HL-60 (cell line): ENCODE measurements around the gene FAM184B.

Source experiments
- DNase-seq, 2 experiments: peaks; one replicate each; pipeline ENCODE4 v3.0.0-alpha.2; 2010 to 2020; ENCODE audit warnings: low read depth in 1 of 2, low spot score in 1 of 2
- H3K27ac ChIP-seq: fragments of 250-450 bp; sonication (Bioruptor Pico); replicated peaks from 2 replicates; pipeline ENCODE4 v1.5.1; 2020; ENCODE audit warnings: mild to moderate bottlenecking, moderate library complexity
- H3K27me3 ChIP-seq: fragments of 250-450 bp; sonication (Bioruptor Pico); 2 replicates; pipeline ENCODE4 v1.5.1; 2021; ENCODE audit warnings: mild to moderate bottlenecking, moderate library complexity; ENCODE audit not compliant: insufficient read depth, poor library complexity, severe bottlenecking
- H3K4me3 ChIP-seq: replicated peaks from 2 replicates; pipeline ENCODE4 v1.5.1; 2011; ENCODE audit warnings: mild to moderate bottlenecking, control low read depth, low read length; ENCODE audit not compliant: insufficient read depth
- GABPA ChIP-seq: IDR thresholded peaks from 2 replicates; pipeline ENCODE4 v1.6.1; 2012; ENCODE audit warnings: low read depth
- POLR2AphosphoS5 ChIP-seq: IDR thresholded peaks from 2 replicates; pipeline ENCODE4 v1.6.1; 2012; ENCODE audit warnings: low read depth
- SPI1 ChIP-seq: IDR thresholded peaks from 2 replicates; pipeline ENCODE4 v1.6.1; 2012; ENCODE audit warnings: low read depth, mild to moderate bottlenecking, borderline replicate concordance
- TF ChIP-seq, protein P1 (sequence below): IDR thresholded peaks from 2 replicates; pipeline ENCODE4 v1.6.1; 2012; ENCODE audit warnings: low read depth; ENCODE audit not compliant: insufficient replicate concordance
- TF ChIP-seq, protein P2 (sequence below): IDR thresholded peaks from one replicate; pipeline ENCODE4 v1.5.1; 2011; ENCODE audit warnings: low read length, control low read depth, inconsistent platforms; ENCODE audit not compliant: insufficient read depth

Gene FAM184B

DNA sequence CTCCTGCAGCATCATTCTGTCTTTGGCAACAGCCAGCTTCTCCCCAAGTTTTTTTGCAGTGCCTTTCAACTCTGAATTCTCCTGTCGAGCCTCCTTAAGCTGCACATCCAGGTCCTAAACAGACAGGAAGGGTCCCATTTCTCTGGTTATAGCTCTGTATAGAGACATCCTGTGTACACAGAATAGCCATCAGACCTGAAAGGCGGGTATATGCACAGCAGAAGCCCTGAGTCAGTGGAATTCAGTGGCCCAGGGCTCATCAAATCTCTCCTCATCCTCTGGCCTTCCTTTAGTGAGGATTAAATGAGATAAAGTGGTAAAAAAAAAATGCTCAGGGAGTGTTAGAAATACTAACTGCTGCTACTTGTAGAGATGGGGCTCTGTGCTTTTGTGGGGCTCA, 73.8 kb downstream of the FAM184B start:
- TF ChIP-seq, protein P1, sequence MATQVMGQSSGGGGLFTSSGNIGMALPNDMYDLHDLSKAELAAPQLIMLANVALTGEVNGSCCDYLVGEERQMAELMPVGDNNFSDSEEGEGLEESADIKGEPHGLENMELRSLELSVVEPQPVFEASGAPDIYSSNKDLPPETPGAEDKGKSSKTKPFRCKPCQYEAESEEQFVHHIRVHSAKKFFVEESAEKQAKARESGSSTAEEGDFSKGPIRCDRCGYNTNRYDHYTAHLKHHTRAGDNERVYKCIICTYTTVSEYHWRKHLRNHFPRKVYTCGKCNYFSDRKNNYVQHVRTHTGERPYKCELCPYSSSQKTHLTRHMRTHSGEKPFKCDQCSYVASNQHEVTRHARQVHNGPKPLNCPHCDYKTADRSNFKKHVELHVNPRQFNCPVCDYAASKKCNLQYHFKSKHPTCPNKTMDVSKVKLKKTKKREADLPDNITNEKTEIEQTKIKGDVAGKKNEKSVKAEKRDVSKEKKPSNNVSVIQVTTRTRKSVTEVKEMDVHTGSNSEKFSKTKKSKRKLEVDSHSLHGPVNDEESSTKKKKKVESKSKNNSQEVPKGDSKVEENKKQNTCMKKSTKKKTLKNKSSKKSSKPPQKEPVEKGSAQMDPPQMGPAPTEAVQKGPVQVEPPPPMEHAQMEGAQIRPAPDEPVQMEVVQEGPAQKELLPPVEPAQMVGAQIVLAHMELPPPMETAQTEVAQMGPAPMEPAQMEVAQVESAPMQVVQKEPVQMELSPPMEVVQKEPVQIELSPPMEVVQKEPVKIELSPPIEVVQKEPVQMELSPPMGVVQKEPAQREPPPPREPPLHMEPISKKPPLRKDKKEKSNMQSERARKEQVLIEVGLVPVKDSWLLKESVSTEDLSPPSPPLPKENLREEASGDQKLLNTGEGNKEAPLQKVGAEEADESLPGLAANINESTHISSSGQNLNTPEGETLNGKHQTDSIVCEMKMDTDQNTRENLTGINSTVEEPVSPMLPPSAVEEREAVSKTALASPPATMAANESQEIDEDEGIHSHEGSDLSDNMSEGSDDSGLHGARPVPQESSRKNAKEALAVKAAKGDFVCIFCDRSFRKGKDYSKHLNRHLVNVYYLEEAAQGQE: no peak
- TF ChIP-seq SPI1 (no peak), POLR2AphosphoS5 (no peak), GABPA (no peak)
- TF ChIP-seq, protein P2, sequence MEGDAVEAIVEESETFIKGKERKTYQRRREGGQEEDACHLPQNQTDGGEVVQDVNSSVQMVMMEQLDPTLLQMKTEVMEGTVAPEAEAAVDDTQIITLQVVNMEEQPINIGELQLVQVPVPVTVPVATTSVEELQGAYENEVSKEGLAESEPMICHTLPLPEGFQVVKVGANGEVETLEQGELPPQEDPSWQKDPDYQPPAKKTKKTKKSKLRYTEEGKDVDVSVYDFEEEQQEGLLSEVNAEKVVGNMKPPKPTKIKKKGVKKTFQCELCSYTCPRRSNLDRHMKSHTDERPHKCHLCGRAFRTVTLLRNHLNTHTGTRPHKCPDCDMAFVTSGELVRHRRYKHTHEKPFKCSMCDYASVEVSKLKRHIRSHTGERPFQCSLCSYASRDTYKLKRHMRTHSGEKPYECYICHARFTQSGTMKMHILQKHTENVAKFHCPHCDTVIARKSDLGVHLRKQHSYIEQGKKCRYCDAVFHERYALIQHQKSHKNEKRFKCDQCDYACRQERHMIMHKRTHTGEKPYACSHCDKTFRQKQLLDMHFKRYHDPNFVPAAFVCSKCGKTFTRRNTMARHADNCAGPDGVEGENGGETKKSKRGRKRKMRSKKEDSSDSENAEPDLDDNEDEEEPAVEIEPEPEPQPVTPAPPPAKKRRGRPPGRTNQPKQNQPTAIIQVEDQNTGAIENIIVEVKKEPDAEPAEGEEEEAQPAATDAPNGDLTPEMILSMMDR: no peak
- no peaks in the 10 kb centered on the region for H3K27me3 ChIP-seq
- no peak overlapping the region for H3K27ac ChIP-seq
- no peak overlapping the region for H3K4me3 ChIP-seq
- DNase-seq: no peak

DNA sequence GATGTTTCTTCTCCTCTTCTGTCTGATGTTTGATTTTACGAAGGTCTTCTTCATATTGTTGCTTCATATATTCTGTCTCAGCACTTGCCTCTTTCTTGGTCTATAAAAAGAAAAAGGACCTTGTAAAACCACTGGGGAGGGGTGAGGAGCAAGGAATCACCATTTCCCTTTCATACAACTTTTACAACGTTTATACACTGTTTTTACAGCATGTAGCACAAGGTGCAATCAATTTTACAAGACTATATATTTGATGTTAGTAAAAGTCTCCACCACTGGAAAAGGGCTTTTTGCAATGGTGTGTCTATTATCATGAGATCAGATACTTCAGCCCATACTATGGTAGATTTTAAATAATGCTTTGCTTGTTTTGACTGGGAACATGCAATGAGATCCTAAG, 76.3 kb downstream of the FAM184B start:
- no peaks in the 10 kb centered on the region for H3K27me3 ChIP-seq
- H3K4me3 ChIP-seq: no peak overlapping the region
- no peak overlapping the region for H3K27ac ChIP-seq
- TF ChIP-seq GABPA: no peak
- no peak for TF ChIP-seq POLR2AphosphoS5
- no peak for TF ChIP-seq SPI1
- TF ChIP-seq, protein P1: no peak
- TF ChIP-seq, protein P2: no peak
- no peak for DNase-seq

DNA sequence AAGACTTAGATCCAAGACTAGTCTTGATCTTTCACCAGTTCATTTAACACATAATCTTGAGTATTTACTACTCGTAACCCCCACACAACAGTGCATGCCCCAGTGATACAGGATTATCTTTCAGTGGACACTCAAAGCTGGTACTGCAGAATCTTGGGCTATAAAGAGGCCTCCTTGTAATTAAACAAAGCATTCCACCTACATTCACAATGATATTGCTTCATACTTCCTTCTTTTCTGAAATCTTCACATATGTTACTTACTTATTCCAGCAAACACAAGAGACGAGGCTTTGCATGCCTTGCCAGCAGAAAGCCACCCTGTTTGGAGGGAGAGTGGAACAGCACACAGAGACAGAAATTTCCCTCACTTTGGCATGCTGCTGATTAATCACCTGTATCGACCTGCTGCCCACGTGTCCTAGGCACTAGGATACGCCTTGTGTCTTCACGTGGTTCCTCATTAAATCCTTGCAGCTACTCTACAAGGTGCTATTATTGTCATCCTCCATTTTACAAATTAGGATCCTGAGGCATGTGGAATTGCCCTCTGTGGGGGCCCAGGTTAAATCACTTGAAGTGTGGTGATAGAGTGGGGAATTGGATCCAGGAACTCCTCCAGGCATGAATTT, 77.3 kb downstream of the FAM184B start:
- DNase-seq: no peak
- TF ChIP-seq SPI1 (no peak), POLR2AphosphoS5 (no peak), GABPA (no peak)
- TF ChIP-seq, protein P1: no peak
- TF ChIP-seq, protein P2: no peak
- Histone ChIP-seq H3K27me3 (no peaks in the 10 kb centered on the region), H3K27ac (no peak overlapping the region), H3K4me3 (no peak overlapping the region)
